Measurements from ENCODE around the gene BMPR2.
"Not testable (repeated sequence)": the region's sequence is repeated elsewhere in the genome, so short reads cannot be mapped to it uniquely, and the experiment has no call there.

Gene BMPR2

GRCh38 chr2:202375609-202376408, at the start of gene BMPR2:
Gene BMPR2 (plus strand): TSS chr2:202376327. CDS start chr2:202377475, 1,148 bp downstream.
- peak; percentile 83 to 85 for DNase-seq

GRCh38 chr2:202327858-202328257, 48.3 kb upstream of the BMPR2 start:
- no peak for DNase-seq

DNA sequence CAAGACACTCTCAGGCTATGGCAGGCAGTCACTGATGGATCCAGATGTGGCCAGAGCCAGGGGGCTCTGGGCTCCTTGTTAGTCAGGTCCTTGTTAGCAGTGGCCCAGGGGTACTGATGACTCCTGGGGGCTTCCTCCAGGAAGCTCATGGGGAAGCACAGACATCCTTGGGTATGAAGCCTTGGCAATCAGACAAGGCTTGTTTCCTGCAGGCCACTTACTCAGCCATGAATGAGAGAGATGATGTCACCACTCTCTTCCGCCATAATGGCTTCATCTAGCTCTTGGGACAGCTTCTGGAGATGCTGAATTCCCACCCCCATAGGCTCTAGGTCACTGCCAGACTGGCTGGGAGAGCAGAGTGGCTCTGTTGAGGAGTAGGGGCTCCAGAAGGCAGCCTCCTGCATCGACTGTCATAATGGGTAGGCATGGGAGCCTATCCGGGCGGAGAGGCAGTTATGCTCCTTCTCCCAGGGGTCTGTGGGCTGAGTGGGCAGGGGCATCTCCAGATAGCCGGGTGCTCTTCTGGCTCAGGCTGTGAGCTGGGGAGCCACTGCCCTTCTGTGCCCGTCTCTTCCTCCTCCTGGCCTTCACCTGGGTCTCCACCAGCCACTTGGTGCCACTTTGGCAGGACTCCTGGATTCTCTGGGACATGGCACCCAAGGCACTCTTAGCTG, 40.2 kb upstream of the BMPR2 start:
- no peak for DNase-seq

- no peak for DNase-seq
Measured at GRCh38 chr2:202337151-202337550, 39.0 kb upstream of the BMPR2 start.

- no peak for DNase-seq
Measured at GRCh38 chr2:202337706-202338346, 38.3 kb upstream of the BMPR2 start.

GRCh38 chr2:202339071-202339870, 36.9 kb upstream of the BMPR2 start:
- no peak for DNase-seq

DNA sequence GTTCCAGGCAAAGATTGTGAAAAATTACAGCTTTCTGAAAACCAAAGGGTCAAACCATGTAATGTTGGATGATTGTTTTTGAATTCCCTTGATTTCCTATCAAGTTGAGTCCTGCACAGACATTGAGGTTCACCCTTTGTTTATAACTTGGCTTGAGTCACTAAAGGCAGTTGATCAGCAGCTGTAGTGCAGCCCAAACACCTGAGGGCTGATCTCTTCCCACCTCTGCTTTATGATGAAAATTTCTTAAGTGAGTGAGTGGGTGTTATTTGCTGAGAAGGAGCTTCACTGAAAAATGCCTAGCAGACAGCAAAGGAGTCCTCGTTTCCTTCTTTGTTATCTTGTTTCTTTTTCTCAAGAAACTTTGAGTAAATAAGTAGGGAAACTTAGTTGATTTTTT, 31.9 kb upstream of the BMPR2 start:
- DNase-seq, result no peak

GRCh38 chr2:202346180-202346579, 29.9 kb upstream of the BMPR2 start:
- no peak for DNase-seq

DNA sequence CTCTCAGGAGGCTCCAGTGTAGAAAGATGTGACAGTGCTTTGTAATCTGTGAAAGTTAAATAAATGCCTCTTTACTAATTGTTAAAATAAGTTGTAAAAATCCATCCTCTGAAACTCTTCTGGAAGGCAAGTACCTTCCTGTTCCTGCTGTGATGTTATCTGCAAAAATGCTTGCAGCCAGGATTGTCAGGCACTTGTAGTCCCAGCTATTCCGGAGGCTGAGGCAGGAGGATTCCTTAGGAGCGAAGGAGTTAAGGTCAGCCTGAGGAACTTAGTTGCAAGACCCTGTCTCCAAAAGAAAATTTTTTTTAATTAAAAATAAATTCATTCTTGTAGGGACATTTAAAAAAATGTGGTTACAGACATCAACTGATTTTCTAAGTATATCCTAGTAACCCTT, 22.7 kb upstream of the BMPR2 start:
- DNase-seq, result no peak

DNA sequence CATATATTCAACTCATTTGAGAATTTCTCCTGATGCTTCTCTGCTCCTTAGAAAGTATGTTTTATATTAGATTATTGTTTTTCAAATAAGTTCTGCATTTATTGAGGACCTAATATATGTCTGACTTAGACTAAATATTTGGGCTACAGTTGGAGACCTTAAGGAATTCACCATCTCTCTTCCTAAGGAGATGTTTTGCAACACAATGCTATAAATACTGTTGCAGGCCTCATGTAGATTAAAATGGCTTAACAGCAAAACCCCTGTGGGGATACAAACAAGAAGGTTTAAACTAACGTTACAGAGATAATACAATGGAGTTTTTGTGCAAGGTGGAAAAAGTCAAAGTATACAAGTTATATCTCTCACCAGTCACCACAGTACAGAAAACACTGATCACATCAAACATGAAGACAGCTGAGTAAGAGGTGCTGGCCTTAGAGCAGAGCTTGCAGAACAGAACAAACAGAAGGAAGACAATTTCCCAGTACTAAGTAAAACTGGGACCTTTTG, 20.1 kb upstream of the BMPR2 start:
- DNase-seq, result no peak

DNA sequence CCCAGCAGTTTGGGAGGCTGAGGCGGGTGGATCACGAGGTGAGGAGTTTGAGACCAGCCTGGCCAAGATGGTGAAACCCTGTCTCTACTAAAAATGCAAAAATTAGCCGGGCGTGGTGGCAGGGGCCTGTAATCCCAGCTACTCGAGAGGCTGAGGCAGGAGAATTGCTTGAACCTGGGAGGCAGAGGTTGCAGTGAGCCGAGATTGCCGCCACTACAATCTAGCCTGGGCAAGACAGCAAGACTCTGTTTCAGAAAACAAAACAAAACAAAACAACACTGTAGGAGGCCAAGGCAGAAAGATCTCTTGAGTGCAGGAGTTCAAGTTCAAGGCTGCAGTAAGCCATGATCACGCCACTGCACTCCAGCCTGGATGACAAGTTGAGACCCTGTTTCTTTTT, 17.2 kb upstream of the BMPR2 start:
- DNase-seq, result not testable (repeated sequence)

DNA sequence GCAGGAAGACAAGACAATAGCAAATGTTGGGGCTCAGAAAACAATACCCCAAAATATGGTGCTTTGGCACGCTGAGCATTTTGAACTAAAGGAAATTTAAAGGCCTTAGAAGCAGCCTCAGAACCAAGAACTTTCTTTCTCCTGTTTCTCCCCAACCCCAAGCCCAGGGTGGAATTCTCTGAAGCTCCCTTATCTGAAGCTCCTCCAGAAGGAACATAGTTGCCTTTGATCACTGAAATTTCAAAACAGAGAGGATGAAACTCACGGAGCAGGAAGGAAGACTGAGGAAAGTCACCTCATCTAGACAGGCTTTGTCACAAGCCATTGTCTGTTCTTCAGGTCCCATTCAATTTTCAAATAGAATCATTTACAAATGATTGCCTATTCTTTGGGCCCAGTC, 15.5 kb upstream of the BMPR2 start:
- no peak for DNase-seq

GRCh38 chr2:202361108-202361507, 15.0 kb upstream of the BMPR2 start:
- DNase-seq, result no peak

- DNase-seq, result no peak
Measured at GRCh38 chr2:202373490-202373889, 2.6 kb upstream of the BMPR2 start.

- not testable (repeated sequence) for DNase-seq
Measured at GRCh38 chr2:202374383-202374782, 1.7 kb upstream of the BMPR2 start.

DNA sequence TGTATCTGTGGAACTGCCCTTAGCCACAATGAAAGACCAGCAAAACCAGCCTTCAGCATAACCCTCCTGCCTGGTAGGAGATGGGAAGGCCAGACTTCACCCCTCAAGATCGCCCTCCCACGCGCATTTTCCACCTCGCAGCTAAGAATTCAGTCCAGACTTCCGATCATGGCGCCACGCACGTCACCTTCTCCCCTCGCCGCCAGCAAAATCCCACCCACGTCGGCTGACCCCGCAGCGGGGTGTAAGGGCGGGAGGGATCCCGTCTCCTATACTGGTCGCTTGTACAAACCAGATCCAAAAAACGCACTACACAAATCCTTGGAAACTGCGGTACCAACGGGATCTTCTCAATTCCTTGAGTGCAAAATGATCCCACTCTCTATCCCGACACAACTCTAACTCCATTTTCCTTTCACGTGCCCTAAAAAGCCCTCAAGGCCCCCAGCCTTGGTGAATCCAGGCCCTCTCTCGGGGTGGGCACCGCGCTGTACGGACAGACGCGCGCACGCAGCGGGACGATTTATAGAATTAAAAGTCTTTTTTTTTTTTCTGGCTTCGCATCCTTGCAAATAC, 1.0 kb upstream of the BMPR2 start:
- DNase-seq, result peak; percentile 67 to 72

DNA sequence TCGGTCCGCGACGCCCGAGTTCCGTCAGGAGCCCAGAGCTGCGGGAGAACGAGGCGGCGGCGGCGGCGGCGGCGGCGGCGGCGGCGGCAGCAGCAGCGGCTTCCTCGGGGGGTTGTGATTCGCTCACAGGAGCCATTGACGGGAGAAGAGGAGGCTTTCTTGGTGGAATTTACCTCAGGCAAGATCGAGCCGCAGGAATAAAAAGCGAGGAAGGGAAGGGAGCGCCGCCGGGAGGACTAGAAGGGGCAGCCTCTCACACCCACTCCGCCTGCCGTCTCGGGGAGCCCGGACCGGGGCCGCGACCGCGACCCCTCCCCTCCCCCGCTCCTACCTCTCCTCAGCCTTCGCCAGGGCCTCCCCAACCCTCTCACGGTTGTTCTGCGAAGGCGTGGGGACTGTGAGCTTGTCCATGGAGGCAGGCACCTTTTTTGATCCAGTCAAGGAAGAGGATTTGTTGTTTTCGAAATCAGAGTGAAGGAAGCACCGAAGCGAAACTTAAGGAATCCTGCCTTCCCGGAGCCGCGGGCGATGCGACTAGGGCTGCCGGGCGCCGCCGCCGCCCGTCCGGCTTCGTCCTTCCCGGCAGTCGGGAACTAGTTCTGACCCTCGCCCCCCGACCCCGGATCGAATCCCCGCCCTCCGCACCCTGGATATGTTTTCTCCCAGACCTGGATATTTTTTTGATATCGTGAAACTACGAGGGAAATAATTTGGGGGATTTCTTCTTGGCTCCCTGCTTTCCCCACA, 506 bp downstream of the BMPR2 start:
- DNase-seq, result peak; percentile 47 to 58

- peak; percentile 14 to 21 for DNase-seq
Measured at GRCh38 chr2:202377207-202377761, 1.2 kb downstream of the BMPR2 start.

DNA sequence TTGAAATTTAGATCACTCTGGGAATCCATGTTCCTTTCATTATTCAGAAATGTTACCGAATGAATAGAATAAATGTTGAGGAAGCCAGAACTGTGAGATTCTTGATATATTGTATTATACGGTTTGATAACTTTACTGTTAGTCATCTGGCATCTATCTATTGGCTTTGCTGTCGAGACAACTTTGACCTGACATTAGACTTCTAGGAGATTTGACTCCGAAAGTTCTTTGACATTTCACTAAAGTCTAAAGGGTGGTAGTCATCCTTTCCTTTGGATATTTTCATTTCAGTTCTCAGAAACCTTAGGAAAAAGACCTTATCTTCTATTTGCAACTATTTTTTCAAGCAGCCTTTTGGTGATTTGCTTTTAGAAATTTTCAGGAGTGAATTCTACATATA, 1.9 kb downstream of the BMPR2 start:
- DNase-seq, result no peak

- DNase-seq, result no peak
Measured at GRCh38 chr2:202378662-202379358, 2.7 kb downstream of the BMPR2 start.

DNA sequence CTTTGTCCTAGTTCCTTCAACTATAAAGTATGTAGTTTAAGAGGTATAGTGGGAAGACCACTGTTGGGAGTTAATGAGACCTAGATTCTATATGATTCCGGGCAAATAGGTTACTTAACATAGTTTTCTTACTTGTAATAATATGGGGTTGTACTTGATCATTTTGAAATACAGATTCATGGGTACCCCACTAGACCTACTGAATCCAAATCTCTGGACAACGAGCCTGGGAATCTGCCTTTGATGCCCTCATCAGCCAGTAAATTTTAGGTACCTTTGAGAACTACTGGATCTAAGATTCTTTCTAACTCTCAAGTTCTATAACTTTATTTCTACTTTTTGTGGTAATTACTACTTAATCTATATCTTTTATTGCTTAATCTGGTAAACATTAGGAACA, 6.6 kb downstream of the BMPR2 start:
- no peak for DNase-seq

Measured in activated CD4-positive, alpha-beta T cell treated with anti-CD3 and anti-CD28 coated beads, Interleukin-2, amount 50 U/mL, for 48 hours (primary cell).